ENCODE results near the gene CDC73.

- TF ChIP-seq CTCF (IDR thresholded peaks at IDR 0.05), result no peak
- no peak for TF ChIP-seq POLR2A (IDR thresholded peaks at IDR 0.05)
Measured at GRCh38 chr1:193242000-193242399, 120.2 kb downstream of the CDC73 start.

All from testis (tissue), 2 donors.